GM12873 (cell line): ENCODE data around the gene MSI2.

ENCODE experiments used
- TF ChIP-seq, protein P1 (sequence below): IDR thresholded peaks from 2 replicates; pipeline ENCODE4 v1.5.1; 2012; ENCODE audit warnings: low read depth, mild to moderate bottlenecking, moderate library complexity, low read length, control low read depth; ENCODE audit not compliant: insufficient read depth; ENCODE audit errors: missing control alignments

Gene MSI2

DNA sequence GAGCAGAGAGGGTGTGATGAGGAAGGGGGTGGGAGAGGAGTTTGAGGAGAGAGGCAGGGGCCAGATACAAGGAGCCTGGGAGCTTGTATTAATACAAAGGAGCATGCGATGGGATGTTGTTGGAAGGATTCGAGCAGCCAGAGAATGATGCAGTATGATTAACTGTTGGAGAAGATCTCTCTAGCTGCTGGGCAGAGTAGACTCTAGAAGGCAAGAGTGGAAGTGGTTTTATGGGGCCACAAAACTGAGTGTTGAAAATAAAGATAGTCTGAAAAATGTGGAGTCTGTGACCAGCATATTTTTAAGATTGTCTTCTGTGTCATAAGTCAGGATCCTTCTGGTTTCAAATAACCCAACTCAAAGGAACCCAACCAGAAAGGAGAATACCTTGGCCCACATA, 98.3 kb downstream of the MSI2 start:
- TF ChIP-seq, protein P1, sequence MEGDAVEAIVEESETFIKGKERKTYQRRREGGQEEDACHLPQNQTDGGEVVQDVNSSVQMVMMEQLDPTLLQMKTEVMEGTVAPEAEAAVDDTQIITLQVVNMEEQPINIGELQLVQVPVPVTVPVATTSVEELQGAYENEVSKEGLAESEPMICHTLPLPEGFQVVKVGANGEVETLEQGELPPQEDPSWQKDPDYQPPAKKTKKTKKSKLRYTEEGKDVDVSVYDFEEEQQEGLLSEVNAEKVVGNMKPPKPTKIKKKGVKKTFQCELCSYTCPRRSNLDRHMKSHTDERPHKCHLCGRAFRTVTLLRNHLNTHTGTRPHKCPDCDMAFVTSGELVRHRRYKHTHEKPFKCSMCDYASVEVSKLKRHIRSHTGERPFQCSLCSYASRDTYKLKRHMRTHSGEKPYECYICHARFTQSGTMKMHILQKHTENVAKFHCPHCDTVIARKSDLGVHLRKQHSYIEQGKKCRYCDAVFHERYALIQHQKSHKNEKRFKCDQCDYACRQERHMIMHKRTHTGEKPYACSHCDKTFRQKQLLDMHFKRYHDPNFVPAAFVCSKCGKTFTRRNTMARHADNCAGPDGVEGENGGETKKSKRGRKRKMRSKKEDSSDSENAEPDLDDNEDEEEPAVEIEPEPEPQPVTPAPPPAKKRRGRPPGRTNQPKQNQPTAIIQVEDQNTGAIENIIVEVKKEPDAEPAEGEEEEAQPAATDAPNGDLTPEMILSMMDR = no peak

DNA sequence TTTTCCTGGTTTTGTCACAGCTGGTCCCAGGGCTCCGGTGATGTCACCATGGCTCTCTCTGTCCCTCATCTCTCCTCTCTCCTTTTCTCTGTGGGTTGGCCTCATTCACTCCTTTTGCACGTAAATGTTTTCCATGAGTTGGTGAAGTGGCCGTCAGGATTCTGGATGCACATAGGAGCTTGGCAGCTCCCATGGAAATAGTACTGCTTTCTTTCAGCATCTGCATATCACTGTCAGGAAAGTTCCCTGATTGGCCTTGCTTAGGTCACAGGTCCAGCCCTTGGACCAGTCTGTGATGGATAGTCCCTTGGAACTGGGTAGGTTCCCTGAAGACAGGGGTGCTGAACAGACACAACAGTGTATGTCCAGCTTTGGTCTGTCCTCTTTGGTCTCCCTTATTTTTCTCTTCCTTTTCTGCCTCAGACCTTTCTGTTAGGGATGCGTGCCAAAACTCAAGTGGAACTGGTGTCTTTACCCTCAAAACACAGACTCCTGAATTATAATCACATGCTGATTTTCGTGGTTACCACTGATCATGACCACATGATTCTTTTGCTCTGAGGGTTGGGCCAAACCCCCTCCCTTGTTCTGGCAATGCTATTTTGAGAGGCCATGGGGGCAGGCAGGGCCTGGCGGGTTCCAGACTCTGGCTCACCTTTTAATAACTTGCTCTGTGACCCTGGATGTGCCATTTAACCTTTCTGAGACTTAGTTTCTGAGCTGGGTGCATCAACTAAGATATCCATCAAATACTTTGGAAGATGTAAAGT, 99.0 kb downstream of the MSI2 start:
- TF ChIP-seq, protein P1 = no peak

DNA sequence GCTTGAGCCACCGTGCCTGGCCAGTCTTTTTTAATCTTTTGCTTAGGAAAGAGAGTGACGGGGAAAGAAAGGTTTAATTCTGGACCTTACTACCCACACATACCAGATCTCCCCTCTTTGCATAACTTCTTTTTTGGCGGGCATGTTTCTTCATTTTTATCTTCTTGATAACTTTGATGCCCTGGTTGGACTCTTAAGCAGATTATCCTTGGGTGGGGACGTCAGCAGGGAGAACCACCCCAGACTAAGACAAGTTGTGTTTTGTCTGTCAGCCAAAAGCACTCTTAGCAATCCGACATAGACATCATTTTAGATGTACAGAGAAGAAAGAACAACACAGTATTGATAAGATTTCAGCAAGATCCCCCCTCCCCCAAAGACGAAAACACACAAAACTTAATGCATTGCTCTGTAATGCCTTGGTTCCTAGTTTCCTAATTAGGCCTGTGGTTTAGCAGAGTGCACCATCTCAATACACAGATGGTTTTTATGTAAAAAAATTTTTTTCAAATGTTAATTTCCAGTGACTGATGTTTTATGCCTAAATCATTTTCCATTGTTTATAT, 99.9 kb downstream of the MSI2 start:
- TF ChIP-seq, protein P1 = no peak

DNA sequence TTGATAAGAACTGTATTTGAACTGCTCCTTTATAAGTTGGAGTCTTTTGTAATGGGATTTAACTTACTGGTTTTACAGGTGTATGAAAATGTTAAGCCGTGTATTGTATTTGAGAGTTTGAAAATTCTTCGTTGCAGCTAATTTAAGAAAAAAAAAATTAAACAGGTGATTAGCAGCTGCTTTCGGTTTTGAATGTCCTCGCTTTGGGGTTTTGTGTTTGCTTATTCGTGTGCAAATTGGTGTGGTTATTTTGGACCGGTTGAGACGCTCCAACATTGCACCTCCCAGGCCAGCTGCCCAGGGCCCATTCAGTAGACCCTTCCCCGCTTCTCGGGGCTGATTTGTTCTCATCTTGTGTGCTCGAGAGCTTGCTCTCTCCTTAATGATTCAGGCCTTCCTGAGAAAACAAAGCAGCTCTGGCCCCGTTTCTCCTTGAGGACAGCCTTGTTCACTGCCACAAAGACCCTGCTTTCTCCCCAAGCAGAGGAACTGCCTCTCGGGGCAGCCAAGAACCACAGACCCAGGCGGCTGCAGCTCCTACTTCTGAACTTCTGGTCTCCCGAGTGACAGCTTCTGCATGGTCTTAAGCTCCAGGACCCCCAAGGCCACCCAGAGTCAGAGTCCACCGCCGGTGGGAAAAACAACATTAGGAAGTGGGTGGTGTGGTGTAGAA, 100.5 kb downstream of the MSI2 start:
- TF ChIP-seq, protein P1 = no peak

DNA sequence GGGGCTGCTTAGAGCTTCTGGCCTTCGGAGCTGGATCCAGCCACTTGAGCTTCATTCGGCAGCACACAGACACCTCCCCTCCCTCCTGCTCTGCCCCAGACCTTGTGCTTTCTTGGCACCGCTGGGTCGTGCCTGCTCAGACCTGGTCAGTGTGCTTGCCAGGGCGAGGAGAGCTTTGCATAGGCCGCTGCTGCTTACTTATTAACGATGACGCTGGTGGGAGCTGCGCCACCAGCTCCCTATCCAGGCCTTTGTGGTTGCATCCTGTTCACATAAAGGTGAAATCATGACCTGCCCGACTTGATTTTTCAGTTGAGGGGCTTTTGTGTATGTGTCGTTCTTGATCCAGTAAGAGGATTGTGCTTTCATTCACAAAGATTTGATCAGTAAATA, 101.1 kb downstream of the MSI2 start:
- TF ChIP-seq, protein P1 = no peak

DNA sequence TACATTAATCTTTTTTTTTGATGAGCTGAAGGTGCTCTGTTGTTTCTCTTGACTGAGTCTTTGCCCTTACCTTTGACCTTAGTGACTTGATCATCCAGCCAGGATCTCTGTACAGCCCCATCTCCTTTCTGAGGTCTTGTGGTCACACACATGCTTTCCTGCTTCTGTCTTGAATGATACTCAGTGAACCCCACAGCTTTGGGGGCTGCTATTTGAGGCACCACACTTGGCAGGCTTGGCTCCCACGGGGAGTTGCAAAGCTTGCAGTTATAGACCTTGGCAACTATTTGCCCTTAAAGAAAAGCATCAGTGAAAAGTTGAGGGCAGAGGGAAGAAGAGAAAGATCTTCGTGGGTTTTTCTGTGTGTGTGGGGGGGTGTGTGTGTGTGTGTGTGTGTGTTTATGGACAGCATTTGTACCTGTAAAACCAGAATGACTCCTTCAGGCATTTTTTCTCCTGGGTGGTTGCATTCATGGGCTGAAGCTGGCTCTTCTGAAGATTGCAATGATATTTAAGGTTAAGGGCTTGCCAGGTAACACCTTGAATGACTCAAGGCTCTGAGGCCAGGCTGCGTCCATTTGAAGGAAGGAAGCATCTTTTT, 101.6 kb downstream of the MSI2 start:
- TF ChIP-seq, protein P1 = no peak

DNA sequence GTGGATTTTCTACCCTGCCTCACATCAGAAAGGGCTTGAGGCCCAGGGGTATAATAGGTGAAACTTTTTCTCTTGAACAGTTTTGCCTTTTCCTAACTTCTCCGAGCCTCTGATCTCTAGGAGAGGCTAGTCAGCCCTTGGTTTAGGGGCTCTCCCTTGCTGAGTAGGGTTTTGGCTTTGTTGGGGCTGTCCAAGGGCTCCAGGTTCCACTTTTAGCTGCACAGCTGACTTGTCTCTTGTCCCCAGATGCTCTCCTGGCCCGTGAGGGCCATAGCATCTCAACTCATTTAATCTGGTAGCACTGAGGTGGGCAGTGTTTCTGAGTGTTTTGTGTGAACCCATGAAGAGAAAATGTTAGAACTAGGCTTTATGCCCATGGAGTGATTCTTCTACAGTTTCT, 103.9 kb downstream of the MSI2 start:
- TF ChIP-seq, protein P1 = no peak
